GM12865 (cell line): ENCODE measurements around the gene BRD4.

Experiments
- DNase-seq: peaks from one replicate; pipeline ENCODE4 v3.0.0; 2010; ENCODE audit warnings: low read depth
- H3K4me3 ChIP-seq: 2 replicates; pipeline ENCODE4 v1.5.1; 2011; ENCODE audit warnings: mild to moderate bottlenecking, low read depth, low read length, control low read depth
- TF ChIP-seq, protein P1 (sequence below): IDR thresholded peaks from 2 replicates; pipeline ENCODE4 v1.5.1; 2011; ENCODE audit warnings: low read length, control low read depth, low read depth, inconsistent platforms; ENCODE audit not compliant: insufficient read depth; ENCODE audit errors: missing control alignments

BRD4 gene

GRCh38 chr19:15298847-15299567 is 33.3 kb downstream of the BRD4 start:
- no peak overlapping the region for H3K4me3 ChIP-seq
- DNase-seq, result no peak
- TF ChIP-seq, protein P1, sequence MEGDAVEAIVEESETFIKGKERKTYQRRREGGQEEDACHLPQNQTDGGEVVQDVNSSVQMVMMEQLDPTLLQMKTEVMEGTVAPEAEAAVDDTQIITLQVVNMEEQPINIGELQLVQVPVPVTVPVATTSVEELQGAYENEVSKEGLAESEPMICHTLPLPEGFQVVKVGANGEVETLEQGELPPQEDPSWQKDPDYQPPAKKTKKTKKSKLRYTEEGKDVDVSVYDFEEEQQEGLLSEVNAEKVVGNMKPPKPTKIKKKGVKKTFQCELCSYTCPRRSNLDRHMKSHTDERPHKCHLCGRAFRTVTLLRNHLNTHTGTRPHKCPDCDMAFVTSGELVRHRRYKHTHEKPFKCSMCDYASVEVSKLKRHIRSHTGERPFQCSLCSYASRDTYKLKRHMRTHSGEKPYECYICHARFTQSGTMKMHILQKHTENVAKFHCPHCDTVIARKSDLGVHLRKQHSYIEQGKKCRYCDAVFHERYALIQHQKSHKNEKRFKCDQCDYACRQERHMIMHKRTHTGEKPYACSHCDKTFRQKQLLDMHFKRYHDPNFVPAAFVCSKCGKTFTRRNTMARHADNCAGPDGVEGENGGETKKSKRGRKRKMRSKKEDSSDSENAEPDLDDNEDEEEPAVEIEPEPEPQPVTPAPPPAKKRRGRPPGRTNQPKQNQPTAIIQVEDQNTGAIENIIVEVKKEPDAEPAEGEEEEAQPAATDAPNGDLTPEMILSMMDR, result no peak

DNA sequence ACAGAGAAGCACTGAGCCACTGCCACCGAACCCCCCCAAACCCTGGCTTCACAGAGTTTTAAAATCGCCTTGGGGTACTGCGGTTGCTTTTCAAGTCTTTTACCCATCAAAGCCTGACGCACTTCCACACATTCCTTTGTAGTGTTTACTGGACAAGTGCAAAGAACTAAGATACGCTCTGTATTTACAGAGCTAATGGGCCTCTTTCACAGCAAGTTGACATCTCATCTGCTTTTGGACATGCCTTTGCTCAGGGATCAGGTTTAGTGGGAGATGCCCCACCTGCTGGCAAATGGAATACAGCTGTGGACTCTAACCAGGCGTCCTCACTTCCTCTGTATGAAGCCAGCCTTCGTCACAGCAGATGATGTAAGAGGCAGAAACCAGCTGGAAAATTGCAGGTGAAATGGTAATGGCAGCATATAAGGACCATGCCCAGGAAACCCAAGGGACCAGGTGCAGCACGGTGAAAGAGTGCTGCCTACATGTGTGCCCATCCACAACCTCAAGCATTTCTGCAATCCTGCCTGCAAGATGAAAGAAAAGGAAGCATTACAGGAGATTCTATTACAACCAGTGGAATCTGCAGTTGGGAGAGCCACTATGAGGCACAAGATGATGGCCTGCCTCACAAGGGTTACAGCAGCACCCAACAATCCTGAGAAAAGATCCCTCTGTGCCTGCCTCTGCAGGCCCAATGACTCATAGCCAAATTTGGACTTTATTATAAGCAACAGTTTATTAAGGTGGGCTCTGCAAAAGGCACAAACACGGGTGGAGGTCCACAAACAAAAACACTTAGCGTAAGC is 34.7 kb downstream of the BRD4 start:
- no peak for DNase-seq
- TF ChIP-seq, protein P1, result no peak
- no peak overlapping the region for H3K4me3 ChIP-seq

- DNase-seq, result no peak
- TF ChIP-seq, protein P1, result no peak
- H3K4me3 ChIP-seq, result no peak overlapping the region
Measured at GRCh38 chr19:15296841-15297415, 35.4 kb downstream of the BRD4 start.

DNA sequence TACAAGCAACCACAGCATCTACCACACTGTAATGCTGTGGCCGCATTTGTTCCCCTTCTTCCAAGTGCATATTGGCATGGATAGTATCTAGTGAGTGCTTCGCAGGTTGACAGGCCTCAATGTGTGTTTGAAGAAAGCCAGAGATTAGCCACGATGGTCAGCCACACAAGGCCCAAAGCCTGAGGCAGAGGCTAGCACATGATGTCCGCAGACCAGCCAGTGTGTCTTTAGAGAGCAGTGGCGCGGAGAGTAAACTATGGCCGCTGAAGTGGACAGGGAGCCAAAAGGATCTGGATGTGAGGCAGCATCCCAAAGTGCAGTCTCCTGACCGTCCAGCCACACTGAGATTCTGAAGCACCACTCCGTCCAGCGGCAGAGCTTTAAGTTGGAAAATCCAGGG is 36.0 kb downstream of the BRD4 start:
- no peak overlapping the region for H3K4me3 ChIP-seq
- DNase-seq, result no peak
- TF ChIP-seq, protein P1, result no peak

- no peak for DNase-seq
Measured at GRCh38 chr19:15294561-15294990, 37.8 kb downstream of the BRD4 start.

DNA sequence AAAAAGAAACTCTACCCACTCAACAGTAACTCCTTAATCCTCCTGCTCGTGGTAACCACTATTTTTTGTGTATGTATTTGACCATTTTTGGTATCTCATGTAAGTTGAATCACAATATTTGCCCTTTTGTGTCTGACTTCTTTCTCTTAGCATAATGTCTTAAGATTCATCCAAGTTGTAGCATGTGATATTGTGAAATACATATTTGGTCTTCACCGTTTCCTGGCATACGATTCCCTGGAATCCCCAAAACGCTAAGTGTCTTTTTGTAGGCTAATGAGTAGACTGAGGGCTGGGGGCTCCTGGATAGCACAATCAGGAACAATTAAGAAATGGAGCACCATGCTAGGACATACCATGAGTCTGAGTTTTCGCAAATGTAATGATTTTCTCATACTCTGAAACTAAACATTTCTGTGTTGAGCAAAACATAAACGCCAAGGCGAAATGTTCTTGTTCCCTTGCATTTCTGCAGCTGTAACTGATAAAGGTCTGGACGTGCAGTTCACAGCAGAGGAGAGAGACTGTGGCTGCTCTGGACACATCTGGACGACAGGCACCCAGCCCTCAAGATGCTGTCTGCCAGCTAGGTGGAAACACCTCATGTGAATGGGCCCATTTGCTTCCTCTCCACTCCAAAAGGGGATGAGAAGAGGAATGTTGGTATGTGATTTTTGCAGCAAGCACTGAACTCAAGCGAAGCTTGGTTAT is 38.4 kb downstream of the BRD4 start:
- no peak overlapping the region for H3K4me3 ChIP-seq
- TF ChIP-seq, protein P1, result no peak
- DNase-seq, result no peak

More at GRCh38 chr19:15294561-15294990, 37.8 kb downstream of the BRD4 start:
- no peak overlapping the region for H3K4me3 ChIP-seq
- TF ChIP-seq, protein P1, result no peak
